Colonic mucosa (tissue), 4 donors: ENCODE measurements around the gene PLBD1. TPM values are rescaled to one million over a fixed set of nuclear protein-coding genes. Genes with fewer than 3 reads are reported as not detected.

Experiments
- DNase-seq: peaks from one replicate; pipeline ENCODE4 v3.0.0-alpha.2; 2020
- H3K27ac ChIP-seq: fragments of 200-600 bp; one replicate; pipeline ENCODE4 v1.8.0; 2021
- H3K27me3 ChIP-seq: fragments of 200-600 bp; one replicate; pipeline ENCODE4 v1.8.0; 2021
- H3K36me3 ChIP-seq: fragments of 200-600 bp; one replicate; pipeline ENCODE4 v1.8.0; 2021
- H3K4me1 ChIP-seq: fragments of 200-600 bp; one replicate; pipeline ENCODE4 v1.8.0; 2021; ENCODE audit warnings: mild to moderate bottlenecking
- H3K4me3 ChIP-seq: fragments of 200-600 bp; one replicate; pipeline ENCODE4 v1.8.0; 2021
- H3K9ac ChIP-seq, 2 donors: one replicate each; pipeline ENCODE4 v1.7.0; 2013; ENCODE audit warnings: control low read depth in 2 of 2, low read depth in 2 of 2, low read length in 2 of 2
- H3K9me3 ChIP-seq: fragments of 200-600 bp; one replicate; pipeline ENCODE4 v1.8.0; 2021
- intact Hi-C: fragments of 100-400 bp; cut with DNase I; formaldehyde crosslinking; loops from one replicate; pipeline ENCODE4 v1.14.1; 2022
- total RNA-seq, 2 donors: library from RNA; stranded (reverse); fragmentation: NEBNext Ultra II Directional in 1 of 2; extraction: Animal tissue kit (Norgen Biotek cat#: 25700) in 1 of 2; gene quantifications; one replicate each; pipeline ENCODE4 v1.2.1, GENCODE V29; 2021
- TF ChIP-seq, protein P1 (sequence below): fragments of 200-600 bp; IDR thresholded peaks from one replicate; pipeline ENCODE4 v1.8.0; 2022; ENCODE audit warnings: antibody characterized with exemption, mild to moderate bottlenecking
- donor health status: healthy.
- donor health status: DM: no; HTN: no; CAD: no.
- donor health status: DM: no; HTN: no; CAD: no.

PLBD1 gene
- total RNA-seq, 2 donors from 2014 or later, result 85.0 to 91.7 TPM

DNA sequence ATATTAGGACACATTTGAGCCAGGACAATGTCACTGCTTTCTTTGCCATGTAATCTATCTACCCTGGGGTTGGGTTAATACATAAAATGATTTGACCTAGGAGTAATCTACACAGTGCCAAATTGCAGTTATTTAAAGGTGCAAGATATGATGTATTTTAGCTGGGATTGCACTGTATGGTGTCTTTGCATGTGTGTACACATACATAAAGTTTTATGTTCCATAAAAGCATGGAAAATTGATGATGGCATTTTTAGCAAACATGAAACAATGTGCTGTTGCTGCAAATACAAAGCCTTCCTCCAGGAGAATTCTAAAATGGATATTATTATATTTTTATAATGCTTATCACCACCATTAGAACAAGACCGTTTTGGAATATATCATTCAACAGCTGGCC lies 24.0 kb upstream of the PLBD1 start:
- TF ChIP-seq, protein P1, sequence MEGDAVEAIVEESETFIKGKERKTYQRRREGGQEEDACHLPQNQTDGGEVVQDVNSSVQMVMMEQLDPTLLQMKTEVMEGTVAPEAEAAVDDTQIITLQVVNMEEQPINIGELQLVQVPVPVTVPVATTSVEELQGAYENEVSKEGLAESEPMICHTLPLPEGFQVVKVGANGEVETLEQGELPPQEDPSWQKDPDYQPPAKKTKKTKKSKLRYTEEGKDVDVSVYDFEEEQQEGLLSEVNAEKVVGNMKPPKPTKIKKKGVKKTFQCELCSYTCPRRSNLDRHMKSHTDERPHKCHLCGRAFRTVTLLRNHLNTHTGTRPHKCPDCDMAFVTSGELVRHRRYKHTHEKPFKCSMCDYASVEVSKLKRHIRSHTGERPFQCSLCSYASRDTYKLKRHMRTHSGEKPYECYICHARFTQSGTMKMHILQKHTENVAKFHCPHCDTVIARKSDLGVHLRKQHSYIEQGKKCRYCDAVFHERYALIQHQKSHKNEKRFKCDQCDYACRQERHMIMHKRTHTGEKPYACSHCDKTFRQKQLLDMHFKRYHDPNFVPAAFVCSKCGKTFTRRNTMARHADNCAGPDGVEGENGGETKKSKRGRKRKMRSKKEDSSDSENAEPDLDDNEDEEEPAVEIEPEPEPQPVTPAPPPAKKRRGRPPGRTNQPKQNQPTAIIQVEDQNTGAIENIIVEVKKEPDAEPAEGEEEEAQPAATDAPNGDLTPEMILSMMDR, result no peak
- Histone ChIP-seq H3K27ac (no peak overlapping the region), H3K27me3 (no peaks in the 10 kb centered on the region), H3K36me3 (no peaks in the 10 kb centered on the region), H3K4me3 (no peak overlapping the region), H3K9ac (no peak overlapping the region), H3K9me3 (no peaks in the 10 kb centered on the region), H3K4me1 (no peaks in the 10 kb centered on the region)
- intact Hi-C loops, result no loop called here
- DNase-seq, result no peak

DNA sequence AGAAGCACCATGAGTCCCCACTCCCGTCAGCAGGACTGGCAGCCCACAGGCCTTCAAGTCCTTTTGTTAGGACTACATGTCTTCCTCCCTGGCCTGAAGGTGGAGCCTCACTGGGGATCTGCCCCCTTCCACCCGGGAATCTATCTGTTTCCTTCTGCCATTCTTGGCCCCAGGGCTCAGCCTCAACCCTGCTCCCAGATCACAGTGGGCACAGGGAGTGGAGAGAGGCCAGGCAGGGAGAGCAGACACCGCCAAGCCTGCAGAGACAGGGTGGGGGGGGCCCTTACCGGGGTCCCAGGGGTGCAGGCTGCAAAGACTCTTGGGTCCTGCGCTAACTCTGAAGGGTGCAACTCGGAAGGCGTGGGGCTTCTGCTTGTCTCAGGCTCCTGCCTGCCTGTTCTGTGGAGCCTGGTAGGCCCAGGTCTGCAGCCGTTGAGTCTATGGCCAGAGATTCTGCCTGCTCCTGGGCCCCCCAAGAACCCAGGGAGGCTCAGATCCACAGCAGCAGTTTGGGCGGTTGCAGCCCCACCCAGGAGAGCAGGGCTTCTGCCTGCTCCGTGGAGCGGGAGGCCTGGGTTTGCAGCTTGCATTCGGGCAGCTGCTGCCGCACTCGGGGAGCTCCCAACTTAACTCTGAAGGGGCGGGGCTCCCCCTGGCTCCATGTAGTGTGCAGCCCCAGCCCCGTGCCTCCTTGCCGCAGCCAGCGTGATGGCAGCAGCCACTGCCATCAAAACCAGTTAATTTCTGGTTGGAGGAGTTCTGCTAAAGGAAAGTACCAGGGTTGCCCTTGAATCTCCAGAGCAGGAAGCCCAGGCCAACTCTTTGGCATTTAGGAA lies 21.7 kb upstream of the PLBD1 start:
- H3K36me3 ChIP-seq, result no peaks in the 10 kb centered on the region
- no peak overlapping the region for H3K9ac ChIP-seq
- DNase-seq, result no peak
- intact Hi-C loops, result no loop called here
- TF ChIP-seq, protein P1, result no peak
- no peak overlapping the region for H3K27ac ChIP-seq
- H3K4me1 ChIP-seq, result no peaks in the 10 kb centered on the region
- H3K9me3 ChIP-seq, result no peaks in the 10 kb centered on the region
- H3K27me3 ChIP-seq, result no peaks in the 10 kb centered on the region
- no peak overlapping the region for H3K4me3 ChIP-seq

- no peaks in the 10 kb centered on the region for H3K4me1 ChIP-seq
- H3K4me3 ChIP-seq, result no peak overlapping the region
- no peaks in the 10 kb centered on the region for H3K36me3 ChIP-seq
- no peaks in the 10 kb centered on the region for H3K9me3 ChIP-seq
- no peak for DNase-seq
- H3K9ac ChIP-seq, result no peak overlapping the region
- H3K27ac ChIP-seq, result no peak overlapping the region
- intact Hi-C loops, result no loop called here
- H3K27me3 ChIP-seq, result no peaks in the 10 kb centered on the region
- TF ChIP-seq, protein P1, result no peak
These were observed 20.9 kb upstream of the PLBD1 start for GRCh38 chr12:14588571-14588970.

DNA sequence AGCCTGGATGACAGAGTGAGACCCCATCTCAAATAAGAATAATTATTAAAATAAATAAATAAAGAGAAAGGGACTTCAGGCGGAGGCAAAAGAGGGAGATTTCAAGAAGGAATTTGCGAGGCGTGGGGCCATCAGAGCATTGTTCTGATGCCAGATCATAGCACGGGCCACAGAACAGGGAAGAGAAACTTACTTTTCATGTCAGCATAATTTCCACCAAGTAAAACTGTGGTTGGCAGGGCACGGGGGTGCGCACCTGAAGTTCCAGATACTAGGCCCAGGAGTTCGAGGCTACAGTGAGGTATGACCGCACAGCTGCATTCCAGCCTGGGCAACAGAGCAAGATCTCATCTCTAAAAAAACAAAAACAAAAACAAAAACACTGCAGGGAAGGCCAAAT lies 11.0 kb upstream of the PLBD1 start:
- no peaks in the 10 kb centered on the region for H3K27me3 ChIP-seq
- H3K9ac ChIP-seq, result no peak overlapping the region
- no peak overlapping the region for H3K4me3 ChIP-seq
- no peak overlapping the region for H3K27ac ChIP-seq
- no peaks in the 10 kb centered on the region for H3K36me3 ChIP-seq
- H3K9me3 ChIP-seq, result no peaks in the 10 kb centered on the region
- peaks cover 7% of the 10 kb centered on the region for H3K4me1 ChIP-seq
- TF ChIP-seq, protein P1, result no peak
- intact Hi-C loops, result no loop called here
- no peak for DNase-seq

- no peak overlapping the region for H3K9ac ChIP-seq
- intact Hi-C loops, result no loop called here
- no peak overlapping the region for H3K4me3 ChIP-seq
- TF ChIP-seq, protein P1, result no peak
- H3K36me3 ChIP-seq, result no peaks in the 10 kb centered on the region
- H3K4me1 ChIP-seq, result peaks cover 7% of the 10 kb centered on the region
- no peaks in the 10 kb centered on the region for H3K9me3 ChIP-seq
- no peak overlapping the region for H3K27ac ChIP-seq
- no peaks in the 10 kb centered on the region for H3K27me3 ChIP-seq
- DNase-seq, result no peak
These were observed 9.7 kb upstream of the PLBD1 start for GRCh38 chr12:14577344-14577743.
